SKM-1 (cell line): Measurements from ENCODE around the gene GCSH.
A peak's percentile ranks its signal among the peaks of the same experiment; 100 is the strongest.

Experiments
- DNase-seq: peaks from one replicate; lab custom pipeline; 2025; ENCODE audit not compliant: unreplicated experiment; lab: John Stamatoyannopoulos, UW

Gene GCSH

GRCh38 chr16:81060576-81061306, 35.5 kb downstream of the GCSH start:
- DNase-seq, result no peak

GRCh38 chr16:81053761-81054160, 42.4 kb downstream of the GCSH start:
- DNase-seq, result no peak

- DNase-seq, result no peak
Measured at GRCh38 chr16:81042821-81043220, 53.4 kb downstream of the GCSH start.

DNA sequence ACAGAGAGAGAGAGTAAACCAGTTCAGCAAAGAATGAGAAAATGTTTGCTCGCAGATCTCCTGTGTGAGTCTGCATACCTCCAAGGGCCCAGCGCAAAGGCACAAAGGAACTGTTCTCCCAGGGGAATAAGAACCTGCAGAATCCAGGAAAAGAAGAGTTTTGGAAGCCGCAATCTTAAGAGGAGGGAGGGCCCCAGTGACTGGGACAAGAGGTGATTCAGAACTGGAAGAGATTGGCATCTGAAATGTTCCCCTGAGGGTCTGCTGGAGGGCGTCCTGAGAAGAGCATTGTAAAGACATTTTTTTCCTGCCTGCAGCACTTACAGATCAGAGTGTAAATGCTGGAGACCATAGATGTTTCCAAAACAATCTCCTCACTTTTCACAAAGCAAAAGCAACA, 54.5 kb downstream of the GCSH start:
- DNase-seq, result no peak

- no peak for DNase-seq
Measured at GRCh38 chr16:81040842-81041241, 55.4 kb downstream of the GCSH start.

DNA sequence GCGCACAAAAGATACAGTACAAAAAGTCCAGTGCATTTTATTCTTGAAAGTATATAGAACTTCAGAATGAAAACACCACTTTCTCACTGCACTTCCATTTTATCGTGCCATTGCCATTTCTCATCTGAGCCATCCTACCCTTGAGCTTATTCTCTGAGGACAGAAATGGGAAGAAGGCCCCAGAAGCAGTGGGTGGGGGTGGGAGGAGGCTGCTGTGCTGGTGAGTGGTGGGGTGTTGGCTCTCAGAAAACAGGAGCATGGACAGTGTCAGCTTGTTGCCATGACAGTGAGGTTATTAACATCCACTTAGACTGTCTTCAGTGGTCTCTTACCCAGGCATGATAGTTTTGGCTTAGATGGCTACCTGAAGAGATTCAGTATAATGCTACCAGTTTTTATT, 56.1 kb downstream of the GCSH start:
- no peak for DNase-seq

- DNase-seq, result no peak
Measured at GRCh38 chr16:81036751-81037350, 59.3 kb downstream of the GCSH start.

- DNase-seq, result no peak
Measured at GRCh38 chr16:81035975-81036750, 60.0 kb downstream of the GCSH start.

DNA sequence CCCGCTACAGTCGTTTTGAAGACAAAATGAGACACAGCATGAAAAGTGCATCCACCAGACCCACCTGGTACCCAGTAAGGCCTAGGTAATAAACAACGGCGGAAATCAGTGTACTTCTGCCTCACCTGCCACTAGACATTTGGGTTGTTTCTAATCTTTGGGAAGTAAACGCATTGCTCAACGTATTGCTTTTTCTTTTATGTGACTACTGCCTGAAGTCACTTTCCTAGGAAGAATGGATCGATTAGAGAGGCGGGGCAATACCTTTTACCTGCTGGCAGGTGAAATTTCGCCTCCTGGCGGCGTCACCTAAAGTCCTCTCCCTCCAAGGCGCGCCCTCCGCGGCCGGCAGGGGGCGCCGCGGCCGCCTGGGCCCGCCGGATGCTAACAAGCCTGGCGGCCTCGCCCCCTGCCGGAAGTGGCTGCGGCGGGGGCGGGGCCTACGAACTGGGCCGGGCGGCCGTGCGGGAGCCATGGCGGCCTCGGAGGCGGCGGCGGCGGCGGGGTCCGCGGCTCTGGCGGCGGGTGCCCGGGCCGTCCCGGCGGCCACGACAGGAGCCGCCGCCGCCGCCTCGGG, 60.7 kb downstream of the GCSH start, which contains the start of gene ATMIN:
TSS of gene ATMIN (plus strand) at position 445 of the 577 bp plus-strand sequence. CDS start at position 474, 29 bp downstream.
- DNase-seq, result peak; percentile 59
